Measurements from ENCODE around the gene VEPH1. TPM values are rescaled to one million over a fixed set of nuclear protein-coding genes. Genes with fewer than 3 reads are reported as not detected.

VEPH1 gene
- polyA plus RNA-seq, 1 donor (not counting 4 experiments of a cell fraction or from before 2014, with no cell fraction given): 0.21 TPM

GRCh38 chr3:157515398-157515797 lies 12.2 kb upstream of the VEPH1 start:
- Histone ChIP-seq H3K36me3 (ENCODE audit: control insufficient read depth in 2 of 2, extremely low read depth in 1 of 2, insufficient read depth in 2 of 2, low read length in 2 of 2) (no peaks in the 10 kb centered on the region), H3K79me2 (ENCODE audit: control insufficient read depth, insufficient read depth, low read length) (no peaks in the 10 kb centered on the region), H3K9me3 (ENCODE audit: control insufficient read depth, low read depth, low read length) (no peaks in the 10 kb centered on the region), H3K27me3 (ENCODE audit: control insufficient read depth, extremely low read depth, insufficient read depth, low read length) (no peaks in the 10 kb centered on the region), H3K4me2 (ENCODE audit: control insufficient read depth, extremely low read depth, insufficient read depth, low read depth, low read length) (no peak overlapping the region), H3K9me1 (ENCODE audit: control insufficient read depth, extremely low read depth, insufficient read depth, low read length) (no peaks in the 10 kb centered on the region), H2AFZ (ENCODE audit: control insufficient read depth, low read length) (no peak overlapping the region), H3K9ac (ENCODE audit: control insufficient read depth, extremely low read depth, insufficient read depth, low read length) (no peak overlapping the region), H4K20me1 (ENCODE audit: control insufficient read depth, extremely low read depth, insufficient read depth, low read length) (no peaks in the 10 kb centered on the region), H3K4me3 (ENCODE audit: control insufficient read depth in 2 of 3, extremely low read depth in 1 of 3, insufficient read depth in 2 of 3, low read depth in 1 of 3, low read length in 3 of 3) (no peak overlapping the region), H3K27ac (ENCODE audit: control insufficient read depth, insufficient read depth, low read length) (no peak overlapping the region), H3K4me1 (ENCODE audit: control insufficient read depth, extremely low read depth, insufficient read depth, low read length) (no peaks in the 10 kb centered on the region)
- FAIRE-seq (no peak), DNase-seq (ENCODE audit: low read depth, low spot score) (no peak)
- dilution Hi-C loops (cut with MboI; ENCODE audit: extremely low pct_ligation_motif_present, low sequenced_read_pairs): no loop called here
- TF ChIP-seq EZH2 (IDR thresholded peaks at IDR 0.05; ENCODE audit: low read length): no peak
- TF ChIP-seq, protein P1, sequence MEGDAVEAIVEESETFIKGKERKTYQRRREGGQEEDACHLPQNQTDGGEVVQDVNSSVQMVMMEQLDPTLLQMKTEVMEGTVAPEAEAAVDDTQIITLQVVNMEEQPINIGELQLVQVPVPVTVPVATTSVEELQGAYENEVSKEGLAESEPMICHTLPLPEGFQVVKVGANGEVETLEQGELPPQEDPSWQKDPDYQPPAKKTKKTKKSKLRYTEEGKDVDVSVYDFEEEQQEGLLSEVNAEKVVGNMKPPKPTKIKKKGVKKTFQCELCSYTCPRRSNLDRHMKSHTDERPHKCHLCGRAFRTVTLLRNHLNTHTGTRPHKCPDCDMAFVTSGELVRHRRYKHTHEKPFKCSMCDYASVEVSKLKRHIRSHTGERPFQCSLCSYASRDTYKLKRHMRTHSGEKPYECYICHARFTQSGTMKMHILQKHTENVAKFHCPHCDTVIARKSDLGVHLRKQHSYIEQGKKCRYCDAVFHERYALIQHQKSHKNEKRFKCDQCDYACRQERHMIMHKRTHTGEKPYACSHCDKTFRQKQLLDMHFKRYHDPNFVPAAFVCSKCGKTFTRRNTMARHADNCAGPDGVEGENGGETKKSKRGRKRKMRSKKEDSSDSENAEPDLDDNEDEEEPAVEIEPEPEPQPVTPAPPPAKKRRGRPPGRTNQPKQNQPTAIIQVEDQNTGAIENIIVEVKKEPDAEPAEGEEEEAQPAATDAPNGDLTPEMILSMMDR (optimal IDR thresholded peaks at IDR 0.05 in 1 of 3, IDR thresholded peaks at IDR 0.05 in 1 of 3, conservative IDR thresholded peaks at IDR 0.05 in 1 of 3; ENCODE audit: extremely low read depth in 1 of 3, insufficient read depth in 2 of 3, low read length in 3 of 3): no peak

- H3K4me1 ChIP-seq (ENCODE audit: control insufficient read depth, extremely low read depth, insufficient read depth, low read length): no peaks in the 10 kb centered on the region
- H3K9me3 ChIP-seq (ENCODE audit: control insufficient read depth, low read depth, low read length): no peaks in the 10 kb centered on the region
- no peak overlapping the region for H3K9ac ChIP-seq (ENCODE audit: control insufficient read depth, extremely low read depth, insufficient read depth, low read length)
- TF ChIP-seq, protein P1 (optimal IDR thresholded peaks at IDR 0.05 in 1 of 3, IDR thresholded peaks at IDR 0.05 in 1 of 3, conservative IDR thresholded peaks at IDR 0.05 in 1 of 3; ENCODE audit: extremely low read depth in 1 of 3, insufficient read depth in 2 of 3, low read length in 3 of 3): no peak
- no peak for TF ChIP-seq EZH2 (IDR thresholded peaks at IDR 0.05; ENCODE audit: low read length)
- H4K20me1 ChIP-seq (ENCODE audit: control insufficient read depth, extremely low read depth, insufficient read depth, low read length): no peaks in the 10 kb centered on the region
- no peak overlapping the region for H3K27ac ChIP-seq (ENCODE audit: control insufficient read depth, insufficient read depth, low read length)
- DNase-seq (ENCODE audit: low read depth, low spot score): no peak
- no peak for FAIRE-seq
- H3K27me3 ChIP-seq (ENCODE audit: control insufficient read depth, extremely low read depth, insufficient read depth, low read length): no peaks in the 10 kb centered on the region
- no peaks in the 10 kb centered on the region for H3K36me3 ChIP-seq (ENCODE audit: control insufficient read depth in 2 of 2, extremely low read depth in 1 of 2, insufficient read depth in 2 of 2, low read length in 2 of 2)
- dilution Hi-C loops (cut with MboI; ENCODE audit: extremely low pct_ligation_motif_present, low sequenced_read_pairs): no loop called here
- H3K79me2 ChIP-seq (ENCODE audit: control insufficient read depth, insufficient read depth, low read length): no peaks in the 10 kb centered on the region
- no peak overlapping the region for H3K4me3 ChIP-seq (ENCODE audit: control insufficient read depth in 2 of 3, extremely low read depth in 1 of 3, insufficient read depth in 2 of 3, low read depth in 1 of 3, low read length in 3 of 3)
- H3K9me1 ChIP-seq (ENCODE audit: control insufficient read depth, extremely low read depth, insufficient read depth, low read length): no peaks in the 10 kb centered on the region
- no peak overlapping the region for H3K4me2 ChIP-seq (ENCODE audit: control insufficient read depth, extremely low read depth, insufficient read depth, low read depth, low read length)
- no peak overlapping the region for H2AFZ ChIP-seq (ENCODE audit: control insufficient read depth, low read length)
Measured at GRCh38 chr3:157514371-157514895, 11.2 kb upstream of the VEPH1 start.
